ENCODE data around the gene CSRP2. TPM values are rescaled to one million over a fixed set of nuclear protein-coding genes. Genes with fewer than 3 reads are reported as not detected.

CSRP2 gene
- polyA plus RNA-seq, 1 donor from 2014 or later = 0.09 TPM

DNA sequence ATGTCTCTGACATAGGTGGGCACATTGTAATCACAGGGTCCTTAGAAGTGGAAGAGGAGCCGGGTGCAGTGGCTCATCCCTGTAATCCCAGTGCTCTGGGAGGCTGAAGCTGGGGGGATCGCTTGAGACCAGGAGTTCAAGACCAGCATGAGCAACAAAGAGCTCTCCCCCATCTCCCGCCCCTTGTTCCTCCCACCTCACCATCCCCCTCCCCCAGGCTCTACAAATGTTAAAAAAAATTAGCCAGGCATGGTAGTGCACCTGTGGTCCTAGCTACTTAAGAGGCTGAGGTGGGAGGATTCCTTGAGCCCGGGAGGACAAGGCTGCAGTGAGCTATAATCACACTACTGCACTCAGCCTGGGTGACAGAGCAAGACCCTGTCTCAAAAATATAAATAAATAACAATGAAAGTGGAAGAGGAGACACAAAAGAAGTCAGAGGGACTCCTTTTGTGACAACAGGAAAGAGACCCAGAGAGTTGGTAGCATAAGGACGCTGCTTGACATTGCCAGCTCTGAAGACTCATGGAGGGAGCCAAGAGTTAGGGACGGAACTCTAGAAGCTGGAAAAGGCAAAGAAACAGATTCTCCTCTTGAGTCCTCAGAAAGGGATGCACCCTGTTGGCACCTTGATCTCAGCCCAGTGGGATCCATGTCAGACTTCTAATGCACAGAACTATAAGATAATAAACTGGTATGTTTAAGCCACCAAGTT lies 29.6 kb upstream of the CSRP2 start:
- Mint-ChIP-seq H3K9me3 (no peaks in the 10 kb centered on the region), H3K4me3 (no peak overlapping the region), H3K27ac (no peak overlapping the region), H3K4me1 (no peaks in the 10 kb centered on the region), H3K36me3 (no peaks in the 10 kb centered on the region), H3K27me3 (peaks cover 4% of the 10 kb centered on the region)

DNA sequence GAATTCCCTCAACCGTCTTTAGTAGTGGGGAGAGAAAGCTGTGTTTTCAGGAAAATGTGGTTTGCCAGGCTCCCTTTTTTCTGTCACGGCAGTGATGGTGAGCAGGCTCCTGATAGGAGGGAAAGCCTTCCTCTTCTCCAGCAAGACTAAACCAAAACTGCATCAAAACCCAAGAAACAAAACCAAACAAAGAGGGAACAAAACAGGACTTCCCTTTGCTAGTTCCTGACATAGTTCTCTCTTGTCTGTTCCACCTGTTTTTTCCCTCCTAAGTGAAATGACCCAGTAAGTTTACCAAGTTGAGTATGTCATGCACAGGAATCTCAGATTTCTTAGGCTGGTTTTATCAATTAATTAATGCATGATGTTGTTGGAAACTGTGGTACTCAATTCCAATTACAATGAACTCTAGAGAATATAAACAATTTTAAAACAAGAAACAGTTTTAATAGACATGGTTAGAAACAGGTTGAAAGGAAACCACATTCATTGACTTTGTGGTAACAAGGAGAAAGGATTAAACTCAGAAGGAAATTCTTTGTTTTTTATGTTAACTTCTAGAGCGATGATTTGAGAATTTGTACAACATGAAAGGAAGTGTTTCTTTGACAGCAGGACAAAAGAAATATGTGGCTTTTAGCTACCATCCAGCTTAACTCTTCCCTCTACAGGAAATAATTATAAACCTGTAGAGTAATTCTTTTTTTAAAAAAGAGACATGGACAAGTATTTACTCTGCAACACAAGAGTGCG lies 23.0 kb upstream of the CSRP2 start:
- no peak overlapping the region for H3K4me3 Mint-ChIP-seq

DNA sequence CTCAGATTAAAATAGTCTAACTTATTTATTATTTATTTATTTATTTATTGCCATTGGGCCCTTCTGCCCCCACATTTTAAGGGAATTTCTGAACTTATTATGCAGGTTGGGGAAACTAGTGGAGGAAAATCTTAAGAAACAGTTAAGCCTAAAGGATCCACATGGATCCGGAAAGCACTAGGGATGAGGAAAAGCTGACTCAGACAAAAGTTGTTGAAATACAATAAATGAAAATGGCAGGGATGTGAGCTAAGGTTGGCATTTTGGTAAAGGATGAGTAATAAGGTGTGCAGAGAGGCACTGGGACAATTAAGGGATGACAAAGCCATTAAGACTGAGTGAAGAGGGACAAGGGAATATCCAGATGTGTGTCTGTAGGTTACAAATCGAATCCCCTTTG lies 20.7 kb upstream of the CSRP2 start:
- Mint-ChIP-seq H3K27me3 (peaks cover 3% of the 10 kb centered on the region), H3K9me3 (no peaks in the 10 kb centered on the region), H3K4me1 (peaks cover 0 to 2% (median 0%) of the 10 kb centered on the region in 3 donors), H3K4me3 (no peak overlapping the region), H3K27ac (no peak overlapping the region), H3K36me3 (no peaks in the 10 kb centered on the region)

More for the DNA sequence above, 23.0 kb upstream of the CSRP2 start:
- peaks cover 3% of the 10 kb centered on the region for H3K27me3 Mint-ChIP-seq
- no peaks in the 10 kb centered on the region for H3K36me3 Mint-ChIP-seq
- no peak overlapping the region for H3K27ac Mint-ChIP-seq
- H3K9me3 Mint-ChIP-seq = no peaks in the 10 kb centered on the region
- H3K4me1 Mint-ChIP-seq = peaks cover 0 to 2% (median 0%) of the 10 kb centered on the region in 3 donors

DNA sequence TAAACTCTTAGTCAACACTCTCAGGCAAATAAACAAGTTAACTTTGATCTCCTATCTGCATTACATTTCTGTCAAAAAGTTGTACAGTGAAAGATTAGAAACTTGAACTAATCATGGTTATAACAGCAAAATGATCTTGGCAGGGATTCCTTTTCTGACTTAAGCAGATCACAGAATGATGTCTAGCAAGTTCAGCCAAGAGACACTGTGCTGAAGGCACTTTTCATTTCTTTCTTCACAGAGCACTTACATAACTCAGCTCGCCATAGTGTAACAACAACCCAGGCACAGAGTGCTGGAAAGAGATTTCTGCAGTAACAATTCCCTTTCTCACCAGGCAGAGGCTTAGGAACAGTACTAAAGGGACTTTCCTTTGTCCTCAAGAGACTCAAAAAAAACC lies 19.6 kb upstream of the CSRP2 start:
- peaks cover 0 to 8% (median 2%) of the 10 kb centered on the region in 3 donors for H3K9me3 Mint-ChIP-seq
- no peaks in the 10 kb centered on the region for H3K36me3 Mint-ChIP-seq
- peaks cover 0 to 2% (median 0%) of the 10 kb centered on the region in 3 donors for H3K4me1 Mint-ChIP-seq
- no peak overlapping the region for H3K27ac Mint-ChIP-seq
- H3K4me3 Mint-ChIP-seq = no peak overlapping the region
- H3K27me3 Mint-ChIP-seq = peaks cover 3% of the 10 kb centered on the region

DNA sequence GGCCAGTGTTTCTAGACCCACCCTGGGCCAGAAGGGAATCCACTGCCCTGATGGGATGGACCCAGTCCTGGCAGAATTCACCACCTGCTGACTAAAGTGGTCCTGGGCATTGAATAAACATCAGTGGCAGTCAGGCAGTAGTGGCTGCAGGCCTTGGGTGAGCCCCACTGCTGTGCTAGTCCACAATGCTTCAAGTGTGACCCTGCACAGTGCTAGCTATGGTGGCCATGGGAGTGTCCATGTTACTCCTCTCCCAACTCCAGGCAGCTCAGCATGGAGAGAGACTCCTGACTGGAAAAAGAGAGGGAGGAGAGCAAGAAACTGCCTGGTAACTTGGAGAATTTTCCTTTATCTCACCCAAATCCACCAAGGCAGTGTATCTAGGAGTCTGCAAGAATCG lies 17.5 kb upstream of the CSRP2 start:
- Mint-ChIP-seq H3K4me1 (no peaks in the 10 kb centered on the region), H3K36me3 (no peaks in the 10 kb centered on the region), H3K4me3 (no peak overlapping the region), H3K9me3 (peaks cover 2 to 8% (median 2%) of the 10 kb centered on the region in 3 donors), H3K27me3 (peaks cover 1% of the 10 kb centered on the region), H3K27ac (no peak overlapping the region)

DNA sequence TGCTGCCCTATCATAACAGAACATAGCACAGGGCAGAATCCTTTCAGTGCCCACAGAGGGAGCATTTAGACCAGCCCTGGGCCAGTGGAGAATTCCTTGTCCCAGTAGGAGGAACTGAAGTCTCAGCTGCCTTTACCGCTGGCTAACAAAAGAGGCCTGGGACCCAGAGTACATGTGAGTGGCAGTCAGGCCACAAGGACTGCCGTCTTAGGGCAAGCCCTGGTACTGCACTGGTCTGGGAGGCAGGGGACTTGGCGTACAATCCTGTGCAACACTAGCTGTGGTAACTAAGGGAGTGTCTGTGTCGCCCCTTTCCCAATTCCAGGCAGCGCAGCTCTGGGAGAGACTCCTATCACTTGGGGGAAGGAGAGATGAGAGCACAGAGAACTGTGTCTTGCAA lies 17.0 kb upstream of the CSRP2 start:
- Mint-ChIP-seq H3K4me3 (no peak overlapping the region), H3K27me3 (peaks cover 1% of the 10 kb centered on the region), H3K4me1 (no peaks in the 10 kb centered on the region), H3K9me3 (peaks cover 2 to 8% (median 2%) of the 10 kb centered on the region in 3 donors), H3K27ac (no peak overlapping the region), H3K36me3 (no peaks in the 10 kb centered on the region)

DNA sequence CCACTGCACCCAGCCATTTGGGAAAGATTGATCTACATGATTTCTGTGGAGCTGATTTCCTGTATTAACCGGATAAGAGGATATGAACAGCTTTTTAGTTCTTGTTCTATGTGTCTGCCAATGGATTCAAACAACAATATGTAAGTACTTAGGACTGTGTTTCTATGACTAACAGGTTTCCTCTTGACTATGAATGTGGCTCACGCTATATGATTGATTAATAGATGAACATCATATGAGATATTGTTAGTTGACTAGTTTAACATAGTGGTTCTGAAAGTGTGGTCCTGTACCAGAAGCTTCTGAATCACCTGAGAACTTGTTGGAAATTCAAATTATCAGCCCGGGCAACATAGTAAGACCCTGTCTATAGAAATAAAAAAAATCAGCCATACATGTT lies 12.8 kb upstream of the CSRP2 start:
- Mint-ChIP-seq H3K27me3 (peaks cover 11% of the 10 kb centered on the region), H3K4me1 (no peaks in the 10 kb centered on the region), H3K36me3 (no peaks in the 10 kb centered on the region), H3K4me3 (no peak overlapping the region), H3K27ac (no peak overlapping the region), H3K9me3 (peaks cover 2 to 8% (median 4%) of the 10 kb centered on the region in 3 donors)

DNA sequence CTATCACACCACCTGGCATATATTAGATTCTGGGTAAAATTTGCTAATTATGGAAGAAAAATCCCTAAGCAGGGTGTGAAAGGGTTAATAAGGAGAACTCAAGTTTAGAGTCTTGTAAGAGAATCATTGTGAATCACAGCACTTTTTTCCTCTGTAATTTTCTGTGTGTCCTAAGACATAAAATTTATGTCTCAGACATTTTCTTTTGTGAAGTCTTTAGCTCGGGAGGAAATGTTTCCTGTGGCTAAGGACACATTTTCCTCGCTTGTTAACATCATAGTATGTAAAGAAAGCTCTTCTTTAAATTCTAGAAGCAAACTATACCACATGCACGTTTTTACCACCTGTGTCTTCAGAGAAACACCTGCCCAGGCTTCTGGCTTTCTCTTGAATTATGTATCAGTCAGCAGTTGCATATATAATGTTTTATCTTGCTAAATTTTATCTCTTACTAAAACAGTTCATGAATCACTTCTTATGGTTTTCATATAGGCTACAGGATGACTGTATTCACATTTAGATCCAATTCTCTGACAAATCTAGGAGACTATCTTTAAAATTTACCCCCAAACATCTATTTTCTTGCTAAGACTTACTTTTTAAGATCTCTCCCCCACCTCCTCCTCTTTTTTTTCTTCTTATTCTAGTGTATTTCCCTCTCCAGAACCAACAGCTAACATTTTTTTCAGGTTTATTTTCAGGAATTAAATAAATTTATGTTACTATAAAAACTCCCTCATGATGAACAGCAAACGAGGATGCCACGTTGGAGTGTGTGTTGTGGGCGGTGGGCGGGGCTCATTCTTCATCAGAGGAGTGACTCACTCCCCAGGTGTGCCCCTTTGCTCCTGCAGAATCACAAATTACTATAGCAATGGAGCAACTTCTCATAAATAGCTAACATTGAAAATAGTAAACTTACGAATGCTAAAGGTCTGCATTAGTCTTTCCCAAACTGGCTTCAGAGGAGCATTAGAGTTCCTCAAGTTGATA lies 11.6 kb upstream of the CSRP2 start:
- Mint-ChIP-seq H3K27me3 (peaks cover 12% of the 10 kb centered on the region), H3K9me3 (peaks cover 2 to 8% (median 4%) of the 10 kb centered on the region in 3 donors), H3K36me3 (no peaks in the 10 kb centered on the region), H3K27ac (no peak overlapping the region), H3K4me3 (no peak overlapping the region), H3K4me1 (no peaks in the 10 kb centered on the region)

DNA sequence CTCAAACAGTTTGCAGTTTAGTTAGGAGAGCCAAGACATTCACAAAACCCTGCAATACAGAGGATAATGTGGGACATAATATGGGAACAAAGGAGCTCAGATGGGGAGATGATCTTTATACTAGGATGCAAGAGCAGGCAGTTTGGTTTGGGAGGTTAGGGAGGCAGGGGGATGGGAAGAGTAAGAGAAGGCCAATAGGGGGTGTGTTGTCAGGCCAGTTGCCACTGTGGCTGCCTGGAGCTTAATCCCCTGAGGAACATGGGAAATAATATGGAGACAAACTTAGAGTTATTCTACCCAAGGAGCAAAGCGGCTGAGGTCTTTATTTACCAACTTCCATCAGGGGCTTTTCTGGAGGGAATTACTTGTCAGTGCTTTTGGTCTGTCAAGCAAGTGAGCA lies 10.0 kb upstream of the CSRP2 start:
- H3K4me1 Mint-ChIP-seq = no peaks in the 10 kb centered on the region
- no peaks in the 10 kb centered on the region for H3K36me3 Mint-ChIP-seq
- H3K4me3 Mint-ChIP-seq = no peak overlapping the region

DNA sequence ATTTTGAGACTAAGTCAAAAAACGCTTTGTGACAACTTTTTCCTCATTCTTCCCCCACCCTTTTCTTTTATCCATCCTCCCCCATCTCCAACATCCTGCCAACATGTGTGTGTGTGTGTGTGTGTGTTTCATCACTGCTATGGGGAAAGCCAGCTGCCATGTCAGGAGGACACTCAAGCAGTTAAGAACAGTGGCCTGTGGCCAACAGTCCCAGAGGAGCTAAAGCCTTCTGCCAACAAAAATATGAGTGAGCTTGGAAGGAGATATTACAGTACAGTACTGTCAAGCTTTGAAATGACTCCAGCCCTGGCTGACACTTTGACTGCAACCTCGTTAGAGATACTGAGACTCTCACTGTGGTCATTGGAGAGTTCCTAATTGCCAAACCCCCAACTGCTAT lies 5.0 kb upstream of the CSRP2 start:
- no peak overlapping the region for H3K4me3 Mint-ChIP-seq
- H3K36me3 Mint-ChIP-seq = peaks cover 1% of the 10 kb centered on the region
- H3K4me1 Mint-ChIP-seq = peaks cover 0 to 3% (median 2%) of the 10 kb centered on the region in 3 donors
- peaks cover 0 to 2% (median 0%) of the 10 kb centered on the region in 3 donors for H3K9me3 Mint-ChIP-seq
- H3K27ac Mint-ChIP-seq = no peak overlapping the region
- H3K27me3 Mint-ChIP-seq = peaks cover 30% of the 10 kb centered on the region

More for the DNA sequence above, 10.0 kb upstream of the CSRP2 start:
- Mint-ChIP-seq H3K9me3 (peaks cover 0 to 4% (median 2%) of the 10 kb centered on the region in 3 donors), H3K27ac (no peak overlapping the region), H3K27me3 (peaks cover 12% of the 10 kb centered on the region)

DNA sequence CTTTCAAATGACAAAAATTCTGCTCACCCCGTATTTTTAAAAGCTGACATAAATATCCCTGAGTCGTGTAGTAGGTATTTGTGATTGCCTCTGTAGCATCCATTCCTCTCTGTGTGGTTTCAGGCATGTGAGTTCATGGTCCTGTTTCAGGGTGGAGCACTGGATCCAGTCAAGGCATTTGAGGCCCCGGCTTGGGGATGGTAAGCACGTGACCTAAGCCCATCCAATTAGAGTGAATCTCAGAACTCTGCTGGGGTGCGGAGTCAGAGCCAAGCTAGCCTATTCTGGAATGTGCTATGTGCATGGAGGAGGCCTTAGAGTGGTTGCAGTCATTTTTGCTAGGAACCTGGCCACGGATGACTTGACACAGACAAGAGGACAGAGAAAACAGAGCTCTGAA lies 4.3 kb upstream of the CSRP2 start:
- Mint-ChIP-seq H3K27ac (no peak overlapping the region), H3K9me3 (no peaks in the 10 kb centered on the region), H3K36me3 (peaks cover 1% of the 10 kb centered on the region), H3K27me3 (peaks cover 33% of the 10 kb centered on the region), H3K4me1 (peaks cover 0 to 3% (median 2%) of the 10 kb centered on the region in 3 donors), H3K4me3 (no peak overlapping the region)

DNA sequence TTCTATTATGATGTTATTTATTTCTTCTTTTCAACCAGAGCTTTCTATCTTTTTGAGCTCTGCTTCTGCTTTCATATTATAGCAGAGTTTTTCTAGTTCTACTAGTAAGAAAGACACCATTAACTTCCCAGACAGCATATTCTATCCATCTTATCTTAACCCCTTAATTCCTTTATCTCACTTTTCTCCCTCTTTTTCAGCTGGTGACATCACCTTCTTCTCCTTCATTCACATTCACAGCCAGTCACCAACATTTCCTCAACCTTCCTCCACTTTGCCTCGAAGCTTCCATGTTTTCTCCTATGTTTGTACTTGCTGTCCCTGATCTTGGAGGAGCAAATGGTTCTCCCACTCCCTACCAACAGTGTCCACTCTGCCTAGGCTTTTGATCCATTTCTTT lies 3.5 kb upstream of the CSRP2 start:
- Mint-ChIP-seq H3K4me1 (peaks cover 2 to 3% (median 3%) of the 10 kb centered on the region in 3 donors), H3K27me3 (peaks cover 38% of the 10 kb centered on the region), H3K27ac (no peak overlapping the region), H3K4me3 (no peak overlapping the region), H3K36me3 (peaks cover 1% of the 10 kb centered on the region), H3K9me3 (no peaks in the 10 kb centered on the region)

DNA sequence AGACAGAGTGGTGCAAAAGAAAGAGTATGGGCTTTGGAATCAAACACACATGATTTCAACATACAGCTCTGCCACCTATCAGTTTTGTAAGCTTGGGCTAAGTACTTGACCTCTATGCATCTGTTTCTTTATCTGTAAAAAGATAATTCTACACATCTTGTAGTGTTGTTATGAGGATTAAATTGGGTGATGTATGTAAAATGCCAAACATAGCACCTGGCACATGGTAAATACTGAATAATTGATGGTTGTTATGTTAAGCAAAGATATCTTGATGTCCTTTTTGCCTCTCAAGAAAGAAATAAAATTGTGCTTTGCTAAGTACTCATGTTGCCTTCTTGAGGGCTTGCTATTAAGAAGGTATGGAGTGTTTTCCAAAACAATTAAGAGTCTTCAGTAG lies 2.3 kb upstream of the CSRP2 start:
- H3K27me3 Mint-ChIP-seq = peaks cover 40% of the 10 kb centered on the region

DNA sequence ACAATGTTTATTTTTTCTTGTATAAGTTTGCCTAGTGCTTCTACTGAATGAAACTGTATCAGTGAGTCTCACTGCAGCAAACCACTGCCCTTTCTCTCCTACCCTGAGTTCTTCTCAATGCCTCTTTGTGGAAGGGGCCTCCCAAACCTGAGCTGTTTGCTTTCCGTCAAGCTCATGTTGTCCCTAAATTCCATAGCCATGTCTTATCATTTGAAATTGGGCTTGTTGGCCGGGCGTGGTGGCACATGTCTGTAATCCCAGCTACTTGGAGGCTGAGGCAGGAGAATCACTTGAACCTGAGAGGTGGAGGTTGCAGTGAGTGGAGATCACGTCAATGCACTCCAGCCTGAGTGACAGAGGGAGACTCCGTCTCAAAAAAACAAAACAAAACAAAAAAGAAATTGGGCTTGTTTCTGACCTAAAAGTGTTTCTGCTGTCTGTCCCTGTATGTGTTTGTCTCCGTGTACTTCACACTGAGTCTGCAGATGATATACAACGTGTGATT lies 1.8 kb upstream of the CSRP2 start:
- Mint-ChIP-seq H3K36me3 (peaks cover 1% of the 10 kb centered on the region), H3K9me3 (no peaks in the 10 kb centered on the region), H3K27me3 (peaks cover 41% of the 10 kb centered on the region), H3K4me3 (peak overlapping the region in 3 of 4 donors; percentile 5 to 87 (median 35)), H3K27ac (no peak overlapping the region), H3K4me1 (peaks cover 2 to 3% (median 3%) of the 10 kb centered on the region in 3 donors)

More for the DNA sequence above, 2.3 kb upstream of the CSRP2 start:
- Mint-ChIP-seq H3K9me3 (no peaks in the 10 kb centered on the region), H3K36me3 (peaks cover 1% of the 10 kb centered on the region), H3K4me1 (peaks cover 2 to 3% (median 3%) of the 10 kb centered on the region in 3 donors), H3K4me3 (peak overlapping the region in 1 of 4 donors; percentile 13), H3K27ac (no peak overlapping the region)
